Activated effector memory CD4-positive, alpha-beta T cell treated with anti-CD3 and anti-CD28 coated beads, Interleukin-2, amount 50 U/mL, for 16 hours (primary cell): ENCODE results near the gene ZBTB37.
"Not testable (repeated sequence)": the region's sequence is repeated elsewhere in the genome, so short reads cannot be mapped to it uniquely, and the experiment has no call there.

ENCODE experiments used
- DNase-seq: peaks from one replicate; pipeline ENCODE4 v3.0.0-alpha.2; 2020

ZBTB37 gene

DNA sequence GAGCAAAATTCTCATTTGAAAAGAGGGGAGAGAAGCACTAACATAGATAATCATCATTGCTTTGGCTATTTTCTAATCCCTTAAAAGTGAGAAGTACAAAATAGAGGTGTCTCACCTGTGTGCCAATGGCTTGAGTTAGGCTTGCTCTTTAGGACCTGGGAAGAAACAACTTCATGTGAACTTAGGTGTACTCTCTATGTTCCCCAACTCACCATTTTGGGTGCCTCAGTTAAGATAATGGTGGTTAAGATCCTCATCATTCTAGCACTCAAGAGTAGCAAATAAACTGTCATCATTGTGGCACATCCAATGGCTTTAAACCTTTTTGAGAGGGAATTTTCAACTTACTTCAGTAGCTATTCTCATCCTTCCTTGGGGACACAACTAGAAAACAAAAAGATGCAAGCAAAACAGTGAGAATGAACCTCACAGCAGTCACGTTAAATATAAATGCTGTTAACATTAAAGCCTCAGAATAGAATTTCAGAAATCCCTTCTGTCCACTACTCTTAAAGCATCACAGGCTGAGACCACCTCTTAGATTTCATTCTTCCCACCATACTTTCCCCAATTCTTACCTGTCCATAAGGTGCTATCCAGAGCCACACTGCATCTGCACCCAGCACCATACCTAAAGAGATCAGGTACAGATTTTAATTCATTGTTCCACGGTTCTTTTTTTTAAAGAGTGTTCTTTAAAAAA, 1.6 kb upstream of the ZBTB37 start:
- no peak for DNase-seq

- peak; percentile 74 for DNase-seq
Measured at GRCh38 chr1:173867141-173867752, 933 bp upstream of the ZBTB37 start.

DNA sequence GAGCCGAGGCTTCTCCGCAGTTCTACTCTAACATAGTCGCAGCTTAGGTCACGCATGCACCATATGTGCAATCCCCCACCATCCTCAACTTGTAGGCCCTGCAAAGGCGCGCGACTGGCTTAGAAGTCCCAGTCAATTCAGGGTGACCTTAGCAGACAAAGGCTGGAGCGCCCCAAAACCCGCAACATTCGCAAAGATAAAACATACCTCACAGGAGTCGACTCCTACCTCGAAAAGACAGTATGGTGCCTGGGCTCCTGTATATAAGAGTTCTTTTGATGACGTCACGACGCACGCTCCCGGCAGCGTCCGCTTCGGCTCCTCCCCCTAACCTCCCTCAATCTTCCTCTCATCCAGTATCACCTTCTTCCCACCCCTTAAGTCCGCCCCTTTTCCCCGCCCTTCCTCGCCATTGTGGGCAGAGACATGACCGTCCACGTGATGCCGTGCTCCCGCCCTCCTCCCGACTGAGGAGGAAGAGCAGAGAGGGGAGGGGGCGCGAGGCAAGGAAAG, 371 bp upstream of the ZBTB37 start, which contains the start of gene GAS5:
GAS5 (minus strand) TSS at position 237 of the 513 bp plus-strand sequence.
- DNase-seq = peak; percentile 100

DNA sequence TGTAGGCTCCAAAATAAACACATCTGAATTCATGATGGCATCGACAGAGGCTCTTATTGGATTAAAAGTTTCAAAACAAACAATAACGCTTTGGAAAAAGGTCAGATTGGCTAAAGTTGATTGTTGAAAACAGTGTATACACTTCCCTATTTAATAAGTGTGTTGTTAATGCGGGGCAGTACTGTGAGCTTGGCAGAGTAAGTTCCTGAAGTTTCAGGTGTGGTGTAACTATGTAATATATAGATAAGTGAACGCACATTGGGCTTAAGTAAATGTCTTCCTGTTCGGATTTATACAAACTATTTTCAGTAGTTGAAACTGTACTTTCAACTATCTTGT, 810 bp downstream of the ZBTB37 start:
- DNase-seq = no peak

GRCh38 chr1:173870252-173871075, 2.3 kb downstream of the ZBTB37 start:
- DNase-seq = peak; percentile 74

DNA sequence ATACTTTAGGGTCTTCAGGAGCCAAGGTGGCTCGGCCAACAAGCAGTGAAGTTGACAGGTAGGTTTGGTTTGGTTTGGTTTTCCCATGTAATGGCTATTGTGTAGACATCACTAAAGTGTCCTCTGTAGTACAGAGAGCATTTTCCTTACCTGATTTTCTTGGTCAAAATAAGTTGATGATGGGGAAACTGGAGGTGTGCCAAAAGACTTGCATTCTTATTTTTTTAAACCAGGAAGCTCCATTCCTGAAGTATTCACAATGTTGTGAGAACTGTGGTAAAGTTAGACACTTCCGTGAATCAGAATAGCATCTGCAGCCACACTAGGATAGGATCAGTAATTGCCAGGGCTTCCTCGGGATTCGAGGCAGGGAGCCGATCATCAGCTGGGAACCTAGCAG, 2.9 kb downstream of the ZBTB37 start:
- DNase-seq = no peak

GRCh38 chr1:173871500-173871899, 3.3 kb downstream of the ZBTB37 start:
- DNase-seq = no peak

- DNase-seq = no peak
Measured at GRCh38 chr1:173876732-173877131, 8.6 kb downstream of the ZBTB37 start.

GRCh38 chr1:173878251-173878650, 10.1 kb downstream of the ZBTB37 start:
- no peak for DNase-seq

DNA sequence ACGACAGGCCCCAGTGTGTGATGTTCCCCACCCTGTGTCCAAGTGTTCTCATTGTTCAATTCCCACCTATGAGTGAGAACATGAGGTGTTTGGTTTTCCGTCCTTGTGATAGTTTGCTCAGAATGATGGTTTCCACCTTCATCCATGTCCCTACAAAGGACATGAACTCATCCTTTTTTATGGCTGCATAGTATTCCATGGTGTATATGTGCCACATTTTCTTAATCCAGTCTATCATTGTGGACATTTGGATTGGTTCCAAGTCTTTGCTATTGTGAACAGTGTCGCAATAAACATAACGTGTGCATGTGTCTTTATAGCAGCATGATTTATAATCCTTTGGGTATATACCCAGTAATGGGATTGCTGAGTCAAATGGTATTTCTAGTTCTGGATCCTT, 12.9 kb downstream of the ZBTB37 start:
- not testable (repeated sequence) for DNase-seq

DNA sequence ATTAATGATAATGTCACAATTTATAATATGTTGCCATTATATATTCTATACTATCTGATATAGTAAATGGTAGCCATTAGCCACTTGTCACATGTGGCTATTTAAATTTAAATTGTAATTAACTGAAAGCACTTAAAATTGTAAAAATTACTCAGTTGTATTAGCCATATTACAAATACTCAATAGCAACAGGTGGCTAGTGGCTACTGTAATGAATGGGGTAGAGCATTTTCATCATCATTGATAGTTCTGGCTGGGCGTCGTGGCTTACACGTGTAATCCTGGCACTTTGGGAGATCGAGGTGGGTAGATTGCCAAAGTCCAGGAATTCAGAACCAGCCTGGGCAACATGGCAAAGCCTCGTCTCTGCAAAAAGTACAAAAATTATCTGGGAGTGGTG, 16.5 kb downstream of the ZBTB37 start:
- no peak for DNase-seq

DNA sequence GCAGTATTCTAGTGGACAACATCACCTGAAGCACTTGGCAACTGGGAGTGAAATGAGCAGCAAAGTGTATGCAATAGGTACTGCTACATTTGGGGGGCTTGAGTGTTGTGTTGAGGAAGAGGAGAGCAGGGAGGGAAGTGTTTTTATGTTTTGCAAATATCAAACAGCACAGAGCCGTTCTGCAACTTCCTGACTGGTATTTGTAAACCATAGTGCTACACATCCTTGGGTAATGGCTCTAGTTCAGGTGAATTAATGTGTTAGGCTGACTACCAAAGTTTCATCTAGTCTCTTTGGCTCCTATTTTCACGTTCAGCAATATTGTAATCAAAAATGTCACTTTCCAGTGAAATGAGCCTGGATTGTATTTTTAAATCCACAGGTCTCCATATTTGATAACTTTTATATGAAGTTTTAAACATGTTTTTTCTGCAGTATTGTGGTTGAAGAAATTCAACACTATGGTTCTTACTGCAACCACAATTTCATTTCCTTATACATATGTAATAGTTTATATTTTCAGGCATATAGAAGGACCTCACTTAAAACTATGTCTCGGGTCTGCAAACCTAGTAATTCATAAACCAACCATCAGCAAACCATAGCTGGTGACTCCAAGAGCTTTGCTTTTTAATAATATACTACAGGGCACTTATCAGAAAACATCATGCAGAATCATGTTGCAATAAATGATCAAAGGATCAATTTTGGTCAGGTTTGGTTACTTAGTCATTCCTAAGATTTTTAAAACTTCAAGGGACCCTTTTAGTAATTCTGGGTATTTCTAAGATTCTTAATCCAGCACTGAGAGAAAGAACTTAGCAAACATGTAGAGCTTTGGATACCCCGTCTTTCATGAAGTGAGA, 18.8 kb downstream of the ZBTB37 start:
- DNase-seq = no peak

- DNase-seq = no peak
Measured at GRCh38 chr1:173887627-173888026, 19.4 kb downstream of the ZBTB37 start.

- DNase-seq = no peak
Measured at GRCh38 chr1:173888749-173889148, 20.6 kb downstream of the ZBTB37 start.

DNA sequence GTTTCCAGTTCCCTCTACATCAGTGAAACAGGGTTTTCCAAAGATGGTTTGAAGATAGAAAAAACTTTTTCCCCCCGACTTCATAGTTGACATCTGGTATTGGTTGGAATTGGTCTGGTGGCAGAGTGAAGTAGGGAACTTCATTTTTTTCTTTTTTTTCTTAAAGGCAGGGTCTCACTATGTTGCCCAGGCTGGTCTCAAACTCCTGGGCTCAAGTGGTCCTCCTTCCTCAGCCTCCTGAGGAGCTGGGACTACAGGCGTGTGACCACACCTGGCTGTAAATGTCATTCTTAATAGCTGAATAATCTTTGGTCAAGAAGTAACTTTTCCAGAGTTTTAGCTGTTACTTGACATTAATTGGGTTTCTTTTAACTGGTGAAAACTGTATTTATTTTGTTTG, 21.7 kb downstream of the ZBTB37 start:
- DNase-seq = no peak

GRCh38 chr1:173893611-173894010, 25.4 kb downstream of the ZBTB37 start:
- no peak for DNase-seq

DNA sequence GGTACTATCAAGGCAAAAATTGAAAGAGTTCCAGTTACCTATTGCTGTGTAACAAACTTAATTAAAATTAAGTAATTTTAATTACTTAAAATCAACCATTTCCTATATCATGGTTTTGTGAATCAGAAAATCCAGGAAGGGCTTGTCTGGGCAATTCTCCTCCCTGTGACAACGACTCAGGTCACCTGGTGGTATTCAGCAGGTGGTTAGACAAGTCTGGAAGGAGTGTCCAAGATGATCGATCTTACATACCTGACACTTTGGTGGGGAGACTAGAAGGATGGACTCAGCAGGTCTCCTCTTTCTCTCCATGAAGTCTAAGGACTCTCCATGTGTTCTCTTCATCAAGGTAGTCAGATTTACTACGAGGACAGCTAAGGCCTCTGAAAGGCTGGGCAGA, 26.0 kb downstream of the ZBTB37 start:
- no peak for DNase-seq

DNA sequence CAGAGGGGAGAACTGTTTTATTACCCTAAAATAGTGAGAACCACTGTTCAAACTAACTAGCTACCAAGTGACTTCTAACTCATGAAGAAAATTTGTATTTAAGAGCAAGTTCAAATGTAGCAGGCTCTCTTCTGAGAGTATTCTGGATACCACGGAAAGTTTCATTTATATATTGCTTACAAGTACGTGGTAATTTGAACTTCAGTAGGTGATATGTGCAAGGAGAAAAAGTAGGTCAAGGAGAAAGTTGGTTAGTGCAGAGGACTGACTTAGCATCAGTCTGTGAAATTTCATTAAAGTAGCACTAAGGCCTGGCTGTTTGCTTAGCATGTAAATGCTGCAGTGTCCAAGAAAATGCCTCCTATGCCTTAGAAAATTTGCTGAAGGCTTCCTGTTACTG, 32.2 kb downstream of the ZBTB37 start:
- no peak for DNase-seq

DNA sequence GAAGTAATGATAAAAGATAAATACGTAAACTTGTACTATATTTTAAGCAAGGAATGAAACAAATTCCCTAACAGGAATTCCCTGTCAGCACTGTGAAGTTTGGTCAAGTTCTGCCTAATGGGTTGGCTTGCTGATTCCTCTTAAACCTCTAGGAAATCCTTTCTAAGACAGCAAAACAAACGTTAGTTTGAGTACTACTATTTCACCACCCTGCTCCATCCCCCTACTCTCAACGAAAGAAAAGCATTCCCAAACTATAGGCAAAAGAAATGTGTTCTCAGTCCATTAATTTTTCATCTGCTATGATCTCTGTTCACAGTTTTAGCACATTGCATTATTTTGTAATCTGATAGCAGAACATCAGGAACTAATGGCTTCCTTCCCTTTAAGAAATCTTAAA, 32.8 kb downstream of the ZBTB37 start:
- DNase-seq = no peak

DNA sequence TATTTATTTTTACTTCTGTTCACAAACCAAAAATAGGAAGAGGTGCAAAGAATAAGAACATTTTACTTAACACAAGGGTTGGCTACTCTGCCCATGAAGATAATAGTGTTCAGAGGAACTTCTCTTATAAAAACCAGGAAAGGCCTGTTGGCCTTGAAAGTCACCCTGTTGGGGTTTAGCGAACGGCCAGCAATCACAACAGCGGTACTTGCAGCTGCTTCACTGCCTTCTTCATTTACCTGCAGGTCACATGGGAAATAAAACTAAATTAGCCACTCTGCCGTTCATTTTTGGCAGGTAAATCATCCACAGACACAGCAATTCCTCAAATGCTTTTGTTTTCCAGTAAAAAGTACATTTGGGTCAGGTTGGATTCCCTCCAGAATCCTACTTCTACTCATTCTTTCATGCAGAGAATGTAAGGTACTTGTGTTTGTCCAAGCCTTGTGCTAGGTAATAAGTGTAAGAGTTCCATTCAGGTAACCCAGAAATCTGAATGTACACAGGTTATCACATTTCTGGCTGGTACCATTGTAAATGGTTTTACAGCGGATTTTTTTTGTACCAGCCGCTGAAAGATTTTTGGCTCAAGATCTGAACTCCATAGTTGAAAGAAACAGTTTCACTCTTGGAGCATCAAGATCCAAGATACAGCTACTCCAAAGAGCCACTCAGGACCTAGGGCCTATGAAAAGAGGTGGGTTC, 35.8 kb downstream of the ZBTB37 start:
- no peak for DNase-seq

- DNase-seq = no peak
Measured at GRCh38 chr1:173913111-173913510, 44.9 kb downstream of the ZBTB37 start.

DNA sequence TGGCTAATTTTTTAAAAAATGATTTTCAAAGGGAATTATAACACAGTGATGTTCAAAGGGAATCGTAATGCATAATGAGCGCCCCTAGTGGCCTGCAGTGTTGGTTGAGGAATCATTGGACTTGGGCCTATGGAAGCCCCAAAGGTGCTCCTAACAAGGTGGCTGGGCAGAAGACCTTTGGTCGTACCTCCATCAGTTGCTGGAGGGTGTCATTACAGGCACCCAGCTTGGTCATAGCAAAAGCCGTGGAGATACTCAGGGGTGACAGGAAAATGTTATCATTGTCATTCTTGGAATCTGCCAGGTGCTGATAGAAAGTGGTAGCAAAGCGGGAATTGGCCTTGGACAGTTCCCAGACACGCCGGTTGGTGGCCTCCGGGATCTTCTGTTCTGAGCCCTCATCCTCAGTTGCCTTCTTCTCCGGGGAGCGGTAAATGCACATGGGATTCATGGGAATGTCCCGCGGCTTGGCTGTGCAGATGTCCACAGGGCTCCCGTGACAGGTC, 46.2 kb downstream of the ZBTB37 start:
- peak; percentile 71 for DNase-seq
